K562 (cell line): Measurements from ENCODE around the gene SPATS2. TPM values are rescaled to one million over a fixed set of nuclear protein-coding genes. Genes with fewer than 3 reads are reported as not detected.
A peak's percentile ranks its signal among the peaks of the same experiment; 100 is the strongest.

Source experiments
- BRD4 ChIP-seq: fragments of 200-600 bp; sonication (generic); IDR thresholded peaks from 2 replicates; pipeline ENCODE4 v1.6.1; 2017; ENCODE audit warnings: inconsistent platforms
- FOXK2 ChIP-seq, 2 experiments: fragments of 450-650 bp; IDR thresholded peaks in 1 of 2; conservative IDR thresholded peaks in 1 of 2; 2 replicates each; pipeline ENCODE4 v1.6.1; 2016; ENCODE audit warnings: low read depth in 2 of 2, mild to moderate bottlenecking in 1 of 2
- HDAC2 ChIP-seq: fragments of 450-650 bp; IDR thresholded peaks from 2 replicates; pipeline ENCODE4 v1.6.1; 2016; ENCODE audit warnings: mild to moderate bottlenecking
- HMG20B ChIP-seq: fragments of 250-450 bp; sonication (Bioruptor Pico); IDR thresholded peaks from 2 replicates; pipeline ENCODE4 v1.5.0; 2021; ENCODE audit warnings: mild to moderate bottlenecking
- KDM5B ChIP-seq: fragments of 200-600 bp; sonication (generic); IDR thresholded peaks from 2 replicates; pipeline ENCODE4 v1.6.1; 2012; ENCODE audit warnings: low read depth, mild to moderate bottlenecking, moderate library complexity, low read length, control low read depth, inconsistent platforms; ENCODE audit not compliant: insufficient replicate concordance
- MBD2 ChIP-seq: sonication (generic); IDR thresholded peaks from 2 replicates; pipeline ENCODE4 v1.6.1; 2016; ENCODE audit warnings: low read depth, borderline replicate concordance
- NFE2 ChIP-seq: IDR thresholded peaks from 2 replicates; pipeline ENCODE4 v1.6.1; 2014; ENCODE audit warnings: antibody characterized with exemption, low read depth
- NR2F6 ChIP-seq: fragments of 450-650 bp; formaldehyde crosslinking; IDR thresholded peaks from 2 replicates; pipeline ENCODE4 v1.4.0; 2020; ENCODE audit warnings: mild to moderate bottlenecking
- RUNX1 ChIP-seq: sonication (generic); IDR thresholded peaks from 2 replicates; pipeline ENCODE4 v1.6.1; 2016; ENCODE audit warnings: antibody characterized with exemption, low read depth
- TBP ChIP-seq: optimal IDR thresholded peaks from 2 replicates; pipeline ENCODE3; 2011; ENCODE audit warnings: low read depth, low read length, improper control_type of control experiment
- U2AF2 ChIP-seq: fragments of 200-400 bp; formaldehyde crosslinking; optimal IDR thresholded peaks from 2 replicates; pipeline ENCODE3; 2017; ENCODE audit warnings: low read depth, mild to moderate bottlenecking, low read length
- USF2 ChIP-seq: sonication (generic); formaldehyde crosslinking; IDR thresholded peaks from 2 replicates; pipeline ENCODE4 v1.5.0; 2020; ENCODE audit warnings: missing genetic modification reagents
- ZBTB11 ChIP-seq, 3 experiments: fragments of 200-800 bp in 1 of 3; fragments of 250-450 bp in 1 of 3; fragments of 450-650 bp in 1 of 3; sonication (Bioruptor Pico) in 1 of 3; sonication (Bioruptor generic) in 1 of 3; formaldehyde crosslinking in 1 of 3; IDR thresholded peaks; 2 replicates each; pipeline versions ENCODE4 v1.6.1 to v1.8.0; 2016 to 2022; ENCODE audit warnings: mild to moderate bottlenecking in 2 of 3, missing genetic modification characterization in 2 of 3, missing compliant biosample characterization in 1 of 3, moderate library complexity in 1 of 3
- ZBTB7A ChIP-seq: IDR thresholded peaks from 2 replicates; pipeline ENCODE4 v1.6.1; 2011; ENCODE audit warnings: low read depth, mild to moderate bottlenecking, low read length, moderate library complexity, borderline replicate concordance; ENCODE audit not compliant: control insufficient read depth
- ZC3H4 ChIP-seq: sonication (generic); formaldehyde crosslinking; IDR thresholded peaks from 2 replicates; pipeline ENCODE4 v1.9.0; 2021; ENCODE audit warnings: missing genetic modification reagents, borderline replicate concordance
- ZNF395 ChIP-seq: fragments of 200-800 bp; sonication (Bioruptor generic); IDR thresholded peaks from 2 replicates; pipeline ENCODE4 v1.6.1; 2017; ENCODE audit warnings: missing genetic modification characterization, missing compliant biosample characterization
- polyA plus RNA-seq, 8 experiments: library from polyadenylated mRNA; depleted of rRNA in 4 of 8; stranded (reverse) in 5 of 8; unstranded in 3 of 8; fragments of >200 nt; fragmentation: Nextera tagmentation in 2 of 8; fragmentation: Illumina TruSeq in 1 of 8; extraction: Ambion mirVana in 2 of 8; extraction: Trizol in 1 of 8; gene quantifications; 2 replicates each; pipeline versions ENCODE4 v1.2.1 to v1.2.3, GENCODE V29; 2011 to 2014; ENCODE audit warnings: inconsistent platforms in 1 of 8, missing spikeins in 1 of 8
- total RNA-seq, 7 experiments: library from RNA; depleted of rRNA in 6 of 7; stranded (reverse); fragments of >200 nt in 6 of 7; fragmentation: Illumina TruSeq in 2 of 7; extraction: Trizol in 2 of 7; gene quantifications; 2 replicates each; pipeline versions ENCODE4 v1.2.1 to v1.2.3, GENCODE V29; 2011 to 2021; ENCODE audit warnings: low replicate concordance in 1 of 7
- TF ChIP-seq, protein P1 (sequence below): fragments of 150-350 bp; IDR thresholded peaks from 2 replicates; pipeline ENCODE4 v1.6.1; 2014; ENCODE audit warnings: low read depth, mild to moderate bottlenecking, low read length, borderline replicate concordance

The SPATS2 gene
- total and polyA plus RNA-seq, 9 of the 15 experiments (the other 6 are each of a cell fraction or from before 2014, with no cell fraction given), result 5.4 to 48.2 (median 17.5) TPM

- TF ChIP-seq U2AF2 (no peak), FOXK2 (conservative IDR thresholded peaks at IDR 0.05 in 1 of 2, IDR thresholded peaks at IDR 0.05 in 1 of 2; ENCODE audit: low read depth in 2 of 2) (peak; percentile 79 to 87; a peak in 3 of 4 replicates), HDAC2 (peak; percentile 85), HMG20B (CRISPR knock-in tag) (no peak), USF2 (CRISPR knock-in tag) (peak; percentile 37; the same call in 1 of the 2 replicates), ZBTB11 (CRISPR knock-in tag; IDR thresholded peaks at IDR 0.05) (peak in 1 of 3 experiments; percentile 88; a peak in 2 of 6 replicates), TBP (peak; percentile 85), NFE2 (no peak), MBD2 (peak; percentile 78; the same call in 1 of the 2 replicates), KDM5B (peak; percentile 57), NR2F6 (CRISPR knock-in tag) (peak; percentile 26; the same call in 1 of the 2 replicates), RUNX1 (no peak), BRD4 (no peak), ZBTB7A (peak; percentile 80), ZC3H4 (CRISPR knock-in tag) (0 out of 2 replicates have a peak, but pooled peaks have one; percentile 56), ZNF395 (CRISPR knock-in tag) (peak; percentile 89)
- TF ChIP-seq, protein P1, sequence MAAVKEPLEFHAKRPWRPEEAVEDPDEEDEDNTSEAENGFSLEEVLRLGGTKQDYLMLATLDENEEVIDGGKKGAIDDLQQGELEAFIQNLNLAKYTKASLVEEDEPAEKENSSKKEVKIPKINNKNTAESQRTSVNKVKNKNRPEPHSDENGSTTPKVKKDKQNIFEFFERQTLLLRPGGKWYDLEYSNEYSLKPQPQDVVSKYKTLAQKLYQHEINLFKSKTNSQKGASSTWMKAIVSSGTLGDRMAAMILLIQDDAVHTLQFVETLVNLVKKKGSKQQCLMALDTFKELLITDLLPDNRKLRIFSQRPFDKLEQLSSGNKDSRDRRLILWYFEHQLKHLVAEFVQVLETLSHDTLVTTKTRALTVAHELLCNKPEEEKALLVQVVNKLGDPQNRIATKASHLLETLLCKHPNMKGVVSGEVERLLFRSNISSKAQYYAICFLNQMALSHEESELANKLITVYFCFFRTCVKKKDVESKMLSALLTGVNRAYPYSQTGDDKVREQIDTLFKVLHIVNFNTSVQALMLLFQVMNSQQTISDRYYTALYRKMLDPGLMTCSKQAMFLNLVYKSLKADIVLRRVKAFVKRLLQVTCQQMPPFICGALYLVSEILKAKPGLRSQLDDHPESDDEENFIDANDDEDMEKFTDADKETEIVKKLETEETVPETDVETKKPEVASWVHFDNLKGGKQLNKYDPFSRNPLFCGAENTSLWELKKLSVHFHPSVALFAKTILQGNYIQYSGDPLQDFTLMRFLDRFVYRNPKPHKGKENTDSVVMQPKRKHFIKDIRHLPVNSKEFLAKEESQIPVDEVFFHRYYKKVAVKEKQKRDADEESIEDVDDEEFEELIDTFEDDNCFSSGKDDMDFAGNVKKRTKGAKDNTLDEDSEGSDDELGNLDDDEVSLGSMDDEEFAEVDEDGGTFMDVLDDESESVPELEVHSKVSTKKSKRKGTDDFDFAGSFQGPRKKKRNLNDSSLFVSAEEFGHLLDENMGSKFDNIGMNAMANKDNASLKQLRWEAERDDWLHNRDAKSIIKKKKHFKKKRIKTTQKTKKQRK, result no peak
Measured at GRCh38 chr12:49567611-49568441, 200.6 kb downstream of the SPATS2 start, which contains the start of gene MCRS1 (continued).
